Body of pancreas (tissue), 4 donors: ENCODE data around the gene PTDSS2.

Experiments
- CTCF ChIP-seq, 7 experiments: fragments of 450-650 bp in 4 of 7; fragments of 200-600 bp in 3 of 7; sonication (generic) in 3 of 7; IDR thresholded peaks; one replicate each; pipeline ENCODE4 v1.5.1; 2016 to 2019; ENCODE audit warnings: antibody characterized with exemption in 7 of 7
- POLR2A ChIP-seq, 3 donors: fragments of 450-650 bp; IDR thresholded peaks; one replicate each; pipeline ENCODE4 v1.6.1; 2016; ENCODE audit warnings: antibody characterized with exemption in 3 of 3, mild to moderate bottlenecking in 2 of 3

- TF ChIP-seq CTCF (IDR thresholded peaks at IDR 0.05) (no peak), POLR2A (IDR thresholded peaks at IDR 0.05) (no peak)
These were observed 14.2 kb downstream of the PTDSS2 start for GRCh38 chr11:464316-464715.
